ENCODE measurements around the gene MACO1.

Gene MACO1

GRCh38 chr1:25474439-25475047, 43.8 kb downstream of the MACO1 start:
- ChIA-PET CTCF (interaction anchor here (1.4 to 5.2 kb wide), 2 partner anchors 12 kb away, joined by 6 to 51 read pairs; no protein-coding TSS in a partner anchor), POLR2A (no interaction called here)
- TF ChIP-seq CTCF (IDR thresholded peaks at IDR 0.05; ENCODE audit: insufficient read depth, low read length, missing control alignments) = no peak
- DNase-seq (ENCODE audit: low read depth, low spot score) = no peak
- no peak overlapping the region for H3K4me3 ChIP-seq (ENCODE audit: low read depth, low read length)

DNA sequence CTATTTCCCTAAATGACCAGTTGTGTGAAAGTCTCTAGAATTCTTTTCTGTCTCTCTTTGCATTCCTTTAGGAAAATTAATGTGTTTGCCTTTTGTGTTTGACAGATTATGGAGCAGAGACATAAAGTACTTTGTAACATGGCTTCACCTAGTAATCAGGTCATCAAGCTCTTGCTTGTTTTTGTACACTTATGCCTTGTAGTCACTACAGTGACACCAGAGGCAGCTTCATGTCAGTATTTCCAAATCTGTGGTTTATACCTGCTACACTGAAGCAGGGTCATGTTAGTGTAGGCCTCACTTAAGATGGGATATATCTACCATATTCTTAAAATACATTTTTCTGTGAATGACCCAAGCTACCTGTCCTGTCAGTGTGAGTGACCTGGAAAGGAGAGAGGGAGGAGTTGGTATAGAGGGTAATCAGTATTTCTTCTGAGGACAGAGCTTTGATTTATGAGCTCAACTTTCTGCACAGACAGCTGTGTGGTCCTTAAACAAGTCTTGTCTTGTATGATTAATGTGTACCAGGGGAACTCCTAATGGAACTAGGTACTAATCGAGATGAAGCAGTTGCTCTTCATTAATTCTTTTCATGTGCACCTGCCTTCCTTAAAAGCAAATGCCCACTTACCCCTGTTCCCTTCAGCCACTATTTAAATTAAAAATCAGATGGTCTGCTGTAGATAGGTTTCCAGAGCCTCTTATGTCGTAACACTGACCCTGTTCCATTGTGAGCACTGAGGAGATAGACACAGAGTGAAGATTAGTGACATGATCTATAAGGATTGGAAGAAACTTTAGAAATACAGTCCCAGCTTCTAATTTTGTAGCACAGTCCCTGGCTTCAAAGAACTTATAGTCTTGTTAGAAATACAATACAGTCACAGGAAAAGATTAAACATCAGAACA, 45.7 kb downstream of the MACO1 start:
- DNase-seq (ENCODE audit: low read depth, low spot score) = no peak
- ChIA-PET POLR2A (no interaction called here), CTCF (interaction anchor here (0.7 to 5.2 kb wide), 6 partner anchors 10 to 44 kb away, joined by 3 to 51 read pairs (median 4); no protein-coding TSS in a partner anchor)
- H3K4me3 ChIP-seq (ENCODE audit: low read depth, low read length) = no peak overlapping the region
- no peak for TF ChIP-seq CTCF (IDR thresholded peaks at IDR 0.05; ENCODE audit: insufficient read depth, low read length, missing control alignments)

GRCh38 chr1:25477448-25478034, 46.8 kb downstream of the MACO1 start:
- no peak for TF ChIP-seq CTCF (IDR thresholded peaks at IDR 0.05; ENCODE audit: insufficient read depth, low read length, missing control alignments)
- CTCF ChIA-PET = interaction anchor here (1.0 to 5.2 kb wide), 4 partner anchors 9 to 44 kb away, joined by 3 to 51 read pairs (median 6); no protein-coding TSS in a partner anchor
- DNase-seq (ENCODE audit: low read depth, low spot score) = no peak
- H3K4me3 ChIP-seq (ENCODE audit: low read depth, low read length) = no peak overlapping the region
- POLR2A ChIA-PET = no interaction called here

- DNase-seq (ENCODE audit: low read depth, low spot score) = no peak
- CTCF ChIA-PET = interaction anchor here (0.8 to 5.2 kb wide), 3 partner anchors 8 to 333 kb away, joined by 3 to 51 read pairs (median 9); no protein-coding TSS in a partner anchor
- POLR2A ChIA-PET = no interaction called here
- TF ChIP-seq CTCF (IDR thresholded peaks at IDR 0.05; ENCODE audit: insufficient read depth, low read length, missing control alignments) = no peak
- no peak overlapping the region for H3K4me3 ChIP-seq (ENCODE audit: low read depth, low read length)
Measured at GRCh38 chr1:25478633-25479032, 47.9 kb downstream of the MACO1 start.

DNA sequence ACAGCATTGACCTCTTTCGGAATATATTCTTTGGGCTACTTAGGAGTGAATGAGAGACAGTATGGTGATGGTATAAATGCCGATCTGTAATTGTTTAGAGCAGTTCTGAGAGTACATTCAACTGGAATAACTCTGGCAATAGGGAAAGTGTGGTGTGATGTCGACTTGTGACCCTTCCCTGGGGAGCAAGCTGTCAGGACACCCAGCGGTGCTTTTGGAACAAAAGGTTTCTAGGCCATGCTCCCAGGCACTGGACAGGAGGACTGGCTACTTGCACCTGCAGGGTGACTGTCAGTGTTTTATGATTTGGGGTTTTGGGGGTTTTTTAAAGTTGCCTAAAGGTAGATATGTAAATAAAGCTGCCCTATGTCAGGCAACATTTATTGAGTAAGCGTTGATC, 50.9 kb downstream of the MACO1 start:
- DNase-seq (ENCODE audit: low read depth, low spot score) = no peak
- ChIA-PET POLR2A (no interaction called here), CTCF (interaction anchor here (1.4 to 1.5 kb wide), 2 partner anchors 18 to 39 kb away, joined by 5 to 6 read pairs; no protein-coding TSS in a partner anchor)
- H3K4me3 ChIP-seq (ENCODE audit: low read depth, low read length) = no peak overlapping the region
- no peak for TF ChIP-seq CTCF (IDR thresholded peaks at IDR 0.05; ENCODE audit: insufficient read depth, low read length, missing control alignments)

DNA sequence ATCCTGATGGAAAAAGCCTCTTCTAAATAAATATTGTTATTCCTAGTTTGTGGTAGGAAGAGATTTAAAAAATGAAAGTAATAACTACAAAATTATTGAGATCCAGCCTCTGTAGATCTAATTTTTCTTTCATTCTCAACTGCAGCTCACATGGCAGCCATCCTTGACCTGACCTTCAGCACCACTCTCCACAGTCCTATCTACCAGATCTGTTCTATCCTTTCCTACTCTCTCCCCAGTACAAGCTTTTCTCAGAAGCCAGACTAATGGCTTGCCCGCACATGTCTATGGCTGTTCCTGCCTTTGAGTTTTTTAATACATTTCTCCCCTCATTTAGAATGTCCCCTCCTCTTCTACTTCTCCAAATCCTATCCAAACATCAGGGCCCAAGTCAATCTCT, 51.5 kb downstream of the MACO1 start:
- no peak overlapping the region for H3K4me3 ChIP-seq (ENCODE audit: low read depth, low read length)
- ChIA-PET POLR2A (no interaction called here), CTCF (interaction anchor here (1.4 kb wide), 1 partner anchor 39 kb away, joined by 6 read pairs; no protein-coding TSS in a partner anchor)
- DNase-seq (ENCODE audit: low read depth, low spot score) = no peak
- no peak for TF ChIP-seq CTCF (IDR thresholded peaks at IDR 0.05; ENCODE audit: insufficient read depth, low read length, missing control alignments)

All from AG04449 (cell line).